ENCODE measurements around the gene ELL2. TPM values are rescaled to one million over a fixed set of nuclear protein-coding genes. Genes with fewer than 3 reads are reported as not detected.

The ELL2 gene
- total RNA-seq, 1 donor from 2014 or later: 50.8 TPM

- peaks cover 3% of the 10 kb centered on the region for H3K4me1 Mint-ChIP-seq (ENCODE audit: unreplicated experiment)
- no peak overlapping the region for H3K4me3 Mint-ChIP-seq (ENCODE audit: unreplicated experiment)
- no peaks in the 10 kb centered on the region for H3K27me3 Mint-ChIP-seq (ENCODE audit: unreplicated experiment)
- peaks cover 17% of the 10 kb centered on the region for H3K36me3 Mint-ChIP-seq (ENCODE audit: unreplicated experiment)
- no peaks in the 10 kb centered on the region for H3K9me3 Mint-ChIP-seq (ENCODE audit: unreplicated experiment)
- H3K27ac Mint-ChIP-seq (ENCODE audit: unreplicated experiment): no peak overlapping the region
- DNase-seq (ENCODE audit: extremely low spot score, unreplicated experiment): no peak
- TF ChIP-seq CTCF (IDR thresholded peaks at IDR 0.05): no peak
Observed at GRCh38 chr5:95880081-95880926, 81.3 kb downstream of the ELL2 start.

GRCh38 chr5:95879661-95880060, 82.0 kb downstream of the ELL2 start:
- H3K27ac Mint-ChIP-seq (ENCODE audit: unreplicated experiment): no peak overlapping the region
- no peak for DNase-seq (ENCODE audit: extremely low spot score, unreplicated experiment)
- H3K9me3 Mint-ChIP-seq (ENCODE audit: unreplicated experiment): no peaks in the 10 kb centered on the region
- no peaks in the 10 kb centered on the region for H3K27me3 Mint-ChIP-seq (ENCODE audit: unreplicated experiment)
- no peak for TF ChIP-seq CTCF (IDR thresholded peaks at IDR 0.05)
- no peak overlapping the region for H3K4me3 Mint-ChIP-seq (ENCODE audit: unreplicated experiment)
- peaks cover 3% of the 10 kb centered on the region for H3K4me1 Mint-ChIP-seq (ENCODE audit: unreplicated experiment)
- H3K36me3 Mint-ChIP-seq (ENCODE audit: unreplicated experiment): peaks cover 16% of the 10 kb centered on the region

- H3K4me3 Mint-ChIP-seq (ENCODE audit: unreplicated experiment): no peak overlapping the region
- H3K36me3 Mint-ChIP-seq (ENCODE audit: unreplicated experiment): peaks cover 9% of the 10 kb centered on the region
- no peak overlapping the region for H3K27ac Mint-ChIP-seq (ENCODE audit: unreplicated experiment)
- no peaks in the 10 kb centered on the region for H3K9me3 Mint-ChIP-seq (ENCODE audit: unreplicated experiment)
- DNase-seq (ENCODE audit: extremely low spot score, unreplicated experiment): no peak
- H3K4me1 Mint-ChIP-seq (ENCODE audit: unreplicated experiment): peaks cover 3% of the 10 kb centered on the region
- no peak for TF ChIP-seq CTCF (IDR thresholded peaks at IDR 0.05)
- no peaks in the 10 kb centered on the region for H3K27me3 Mint-ChIP-seq (ENCODE audit: unreplicated experiment)
Observed at GRCh38 chr5:95878417-95879323, 83.0 kb downstream of the ELL2 start.

- peaks cover 3% of the 10 kb centered on the region for H3K4me1 Mint-ChIP-seq (ENCODE audit: unreplicated experiment)
- H3K9me3 Mint-ChIP-seq (ENCODE audit: unreplicated experiment): no peaks in the 10 kb centered on the region
- H3K36me3 Mint-ChIP-seq (ENCODE audit: unreplicated experiment): no peaks in the 10 kb centered on the region
- DNase-seq (ENCODE audit: extremely low spot score, unreplicated experiment): no peak
- H3K4me3 Mint-ChIP-seq (ENCODE audit: unreplicated experiment): no peak overlapping the region
- TF ChIP-seq CTCF (IDR thresholded peaks at IDR 0.05): no peak
- no peak overlapping the region for H3K27ac Mint-ChIP-seq (ENCODE audit: unreplicated experiment)
- no peaks in the 10 kb centered on the region for H3K27me3 Mint-ChIP-seq (ENCODE audit: unreplicated experiment)
Observed at GRCh38 chr5:95876782-95877181, 84.9 kb downstream of the ELL2 start.

- DNase-seq (ENCODE audit: extremely low spot score, unreplicated experiment): no peak
- TF ChIP-seq CTCF (IDR thresholded peaks at IDR 0.05): no peak
- Mint-ChIP-seq H3K36me3 (ENCODE audit: unreplicated experiment) (no peaks in the 10 kb centered on the region), H3K27me3 (ENCODE audit: unreplicated experiment) (no peaks in the 10 kb centered on the region), H3K4me3 (ENCODE audit: unreplicated experiment) (no peak overlapping the region), H3K9me3 (ENCODE audit: unreplicated experiment) (no peaks in the 10 kb centered on the region), H3K4me1 (ENCODE audit: unreplicated experiment) (peaks cover 16% of the 10 kb centered on the region), H3K27ac (ENCODE audit: unreplicated experiment) (no peak overlapping the region)
Observed at GRCh38 chr5:95874246-95874645, 87.4 kb downstream of the ELL2 start.

All from osteocyte (in vitro differentiated cells).